Stimulated activated CD8-positive, alpha-beta memory T cell treated with anti-CD3 and anti-CD28 coated beads, Interleukin-15, amount 100 ng/mL, for 1 hour (primary cell): Measurements from ENCODE around the gene DNMT3L.
"Not testable (repeated sequence)": the region's sequence is repeated elsewhere in the genome, so short reads cannot be mapped to it uniquely, and the experiment has no call there.

Experiments used
- DNase-seq: peaks from one replicate; pipeline ENCODE4 v3.0.0-alpha.2; 2020; ENCODE audit warnings: low read depth

DNMT3L gene

GRCh38 chr21:44197156-44197516 is 64.6 kb downstream of the DNMT3L start:
- DNase-seq, result not testable (repeated sequence)
